ENCODE results near the gene GPSM1.

Gene GPSM1

GRCh38 chr9:136291306-136292025 is 35.9 kb upstream of the GPSM1 start:
- no peak for DNase-seq

GRCh38 chr9:136292026-136292538 is 35.3 kb upstream of the GPSM1 start:
- DNase-seq: no peak

- no peak for DNase-seq
Observed at GRCh38 chr9:136292591-136293448, 34.5 kb upstream of the GPSM1 start.

- no peak for DNase-seq
Observed at GRCh38 chr9:136293476-136294077, 33.8 kb upstream of the GPSM1 start.

GRCh38 chr9:136294437-136294836 is 32.9 kb upstream of the GPSM1 start:
- DNase-seq: no peak

- no peak for DNase-seq
Observed at GRCh38 chr9:136295055-136295454, 32.3 kb upstream of the GPSM1 start.

GRCh38 chr9:136295542-136296433 is 31.6 kb upstream of the GPSM1 start:
- no peak for DNase-seq

- DNase-seq: no peak
Observed at GRCh38 chr9:136296434-136297015, 30.8 kb upstream of the GPSM1 start.

- no peak for DNase-seq
Observed at GRCh38 chr9:136297016-136297691, 30.2 kb upstream of the GPSM1 start.

GRCh38 chr9:136297766-136298735 is 29.3 kb upstream of the GPSM1 start:
- DNase-seq: no peak

GRCh38 chr9:136299116-136299515 is 28.2 kb upstream of the GPSM1 start:
- no peak for DNase-seq

GRCh38 chr9:136299541-136299940 is 27.8 kb upstream of the GPSM1 start:
- DNase-seq: no peak

- no peak for DNase-seq
Observed at GRCh38 chr9:136300016-136300545, 27.3 kb upstream of the GPSM1 start.

- DNase-seq: no peak
Observed at GRCh38 chr9:136300866-136301265, 26.5 kb upstream of the GPSM1 start.

- no peak for DNase-seq
Observed at GRCh38 chr9:136302527-136302926, 24.8 kb upstream of the GPSM1 start.

- no peak for DNase-seq
Observed at GRCh38 chr9:136303066-136303824, 24.1 kb upstream of the GPSM1 start.

- no peak for DNase-seq
Observed at GRCh38 chr9:136303825-136304416, 23.4 kb upstream of the GPSM1 start, which contains the start of gene CCDC187. Gene CCDC187 (minus strand): TSS chr9:136304094. CDS start chr9:136303830, 264 bp downstream.

GRCh38 chr9:136304456-136304855 is 22.9 kb upstream of the GPSM1 start:
- no peak for DNase-seq

GRCh38 chr9:136304981-136305380 is 22.4 kb upstream of the GPSM1 start:
- no peak for DNase-seq

All from stimulated activated CD4-positive, alpha-beta T cell treated with anti-CD3 and anti-CD28 coated beads, Interleukin-4, amount 100 ng/mL, for 1 hour (primary cell).